HepG2 (cell line): Measurements from ENCODE around the gene TMEM220. TPM values are rescaled to one million over a fixed set of nuclear protein-coding genes. Genes with fewer than 3 reads are reported as not detected.

ENCODE experiments used
- AKAP8 ChIP-seq: sonication (generic); formaldehyde crosslinking; IDR thresholded peaks from 2 replicates; pipeline ENCODE4 v1.5.1; 2020; ENCODE audit warnings: mild to moderate bottlenecking, missing genetic modification reagents
- CREBL2 ChIP-seq: sonication (generic); formaldehyde crosslinking; IDR thresholded peaks from 2 replicates; pipeline ENCODE4 v1.8.1; 2023; ENCODE audit warnings: missing genetic modification reagents, mild to moderate bottlenecking, borderline replicate concordance
- HDAC2 ChIP-seq: sonication (generic); formaldehyde crosslinking; IDR thresholded peaks from 2 replicates; pipeline ENCODE4 v1.4.0; 2020; ENCODE audit warnings: missing genetic modification reagents
- MXD4 ChIP-seq: IDR thresholded peaks from 2 replicates; pipeline ENCODE4 v1.6.1; 2016; ENCODE audit warnings: mild to moderate bottlenecking, missing biosample characterization, missing genetic modification reagents
- MYC ChIP-seq: sonication (generic); formaldehyde crosslinking; IDR thresholded peaks from 2 replicates; pipeline ENCODE4 v1.9.0; 2021; ENCODE audit warnings: missing genetic modification reagents, borderline replicate concordance
- NCOA5 ChIP-seq: sonication (generic); formaldehyde crosslinking; IDR thresholded peaks from 2 replicates; pipeline ENCODE4 v1.4.0; 2020; ENCODE audit warnings: missing genetic modification reagents
- NFE2 ChIP-seq: sonication (generic); formaldehyde crosslinking; IDR thresholded peaks from 2 replicates; pipeline ENCODE4 v1.4.0; 2020; ENCODE audit warnings: missing genetic modification reagents
- RNF219 ChIP-seq: sonication (generic); formaldehyde crosslinking; IDR thresholded peaks from 2 replicates; pipeline ENCODE4 v1.5.0; 2020; ENCODE audit warnings: mild to moderate bottlenecking, missing genetic modification reagents
- SALL2 ChIP-seq: sonication (generic); formaldehyde crosslinking; IDR thresholded peaks from 2 replicates; pipeline ENCODE4 v1.8.1; 2023; ENCODE audit warnings: mild to moderate bottlenecking, missing genetic modification reagents, inconsistent platforms
- SMAD1 ChIP-seq: sonication (generic); formaldehyde crosslinking; IDR thresholded peaks from 2 replicates; pipeline ENCODE4 v1.4.0; 2020; ENCODE audit warnings: missing genetic modification reagents, low read depth, mild to moderate bottlenecking, borderline replicate concordance
- ZNF20 ChIP-seq: sonication (generic); formaldehyde crosslinking; IDR thresholded peaks from 2 replicates; pipeline ENCODE4 v1.4.0; 2020; ENCODE audit warnings: mild to moderate bottlenecking, moderate library complexity, missing genetic modification reagents
- ZNF207 ChIP-seq: fragments of 450-650 bp; IDR thresholded peaks from 2 replicates; pipeline ENCODE4 v1.6.1; 2016; ENCODE audit warnings: antibody characterized with exemption, borderline replicate concordance
- ZNF678 ChIP-seq: sonication (generic); formaldehyde crosslinking; IDR thresholded peaks from 2 replicates; pipeline ENCODE4 v1.4.0; 2020; ENCODE audit warnings: mild to moderate bottlenecking, missing genetic modification reagents
- ZNF83 ChIP-seq: sonication (generic); formaldehyde crosslinking; IDR thresholded peaks from 2 replicates; pipeline ENCODE4 v1.4.0; 2020; ENCODE audit warnings: missing genetic modification reagents, mild to moderate bottlenecking, borderline replicate concordance
- polyA plus RNA-seq, 8 experiments: library from polyadenylated mRNA; depleted of rRNA in 3 of 8; stranded (reverse) in 7 of 8; unstranded in 1 of 8; fragments of >200 nt; fragmentation: Illumina TruSeq in 4 of 8; extraction: Trizol in 4 of 8; gene quantifications; 2 replicates each; pipeline versions ENCODE4 v1.2.1 to v1.2.3, GENCODE V29; 2011 to 2016; ENCODE audit warnings: low read depth in 4 of 8, missing spikeins in 1 of 8, mixed read lengths in 1 of 8; ENCODE audit not compliant: insufficient read depth in 1 of 8
- total RNA-seq, 5 experiments: library from RNA; depleted of rRNA; stranded (reverse); fragments of >200 nt; fragmentation: Illumina TruSeq; extraction: Trizol; gene quantifications; 2 replicates each; pipeline ENCODE4 v1.2.3, GENCODE V29; 2016; ENCODE audit warnings: low read depth in 1 of 5
- TF ChIP-seq, protein P1 (sequence below): sonication (generic); formaldehyde crosslinking; IDR thresholded peaks from 2 replicates; pipeline ENCODE4 v1.4.0; 2020; ENCODE audit warnings: missing genetic modification reagents, borderline replicate concordance
- TF ChIP-seq, protein P2 (sequence below): sonication (generic); formaldehyde crosslinking; IDR thresholded peaks from 2 replicates; pipeline ENCODE4 v1.4.0; 2020; ENCODE audit warnings: mild to moderate bottlenecking, missing genetic modification reagents

Gene TMEM220
- total and polyA plus RNA-seq, 2 of the 13 experiments (the other 11 are each of a cell fraction or from before 2014, with no cell fraction given): 1.3 to 2.2 TPM

DNA sequence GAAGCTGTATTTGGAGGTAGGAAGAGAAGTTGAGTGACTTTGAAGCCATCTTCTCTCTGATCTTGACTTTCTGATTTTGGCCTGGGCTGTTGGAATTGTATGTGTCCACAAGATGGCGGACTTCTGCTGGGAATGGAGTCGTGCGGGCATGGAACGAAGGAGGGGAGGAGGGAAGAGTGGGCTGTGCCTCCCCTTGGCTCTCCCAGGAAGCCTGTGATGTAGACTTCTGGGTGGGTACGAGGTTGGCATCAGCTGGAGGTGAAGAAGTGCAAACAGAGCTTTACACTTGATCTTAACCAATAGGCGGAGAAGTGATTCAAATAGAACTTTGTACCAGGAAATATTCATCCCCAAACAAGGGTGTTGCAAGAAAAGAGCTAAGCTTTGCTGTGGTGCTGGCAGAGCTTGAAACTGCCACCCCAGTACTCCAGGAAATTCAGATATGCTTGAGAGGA lies 7.4 kb upstream of the TMEM220 start (continued):
- TF ChIP-seq ZNF83 (CRISPR knock-in tag) (no peak), SALL2 (CRISPR knock-in tag) (no peak), NFE2 (CRISPR knock-in tag) (no peak), ZNF207 (no peak), SMAD1 (no peak), MYC (CRISPR knock-in tag) (no peak), AKAP8 (CRISPR knock-in tag) (no peak), NCOA5 (no peak), CREBL2 (CRISPR knock-in tag) (no peak), RNF219 (CRISPR knock-in tag) (no peak), HDAC2 (peak; percentile 13; the same call in 1 of the 2 replicates), MXD4 (CRISPR knock-in tag) (no peak), ZNF678 (CRISPR knock-in tag) (no peak), ZNF20 (CRISPR knock-in tag) (no peak)
- TF ChIP-seq, protein P1, sequence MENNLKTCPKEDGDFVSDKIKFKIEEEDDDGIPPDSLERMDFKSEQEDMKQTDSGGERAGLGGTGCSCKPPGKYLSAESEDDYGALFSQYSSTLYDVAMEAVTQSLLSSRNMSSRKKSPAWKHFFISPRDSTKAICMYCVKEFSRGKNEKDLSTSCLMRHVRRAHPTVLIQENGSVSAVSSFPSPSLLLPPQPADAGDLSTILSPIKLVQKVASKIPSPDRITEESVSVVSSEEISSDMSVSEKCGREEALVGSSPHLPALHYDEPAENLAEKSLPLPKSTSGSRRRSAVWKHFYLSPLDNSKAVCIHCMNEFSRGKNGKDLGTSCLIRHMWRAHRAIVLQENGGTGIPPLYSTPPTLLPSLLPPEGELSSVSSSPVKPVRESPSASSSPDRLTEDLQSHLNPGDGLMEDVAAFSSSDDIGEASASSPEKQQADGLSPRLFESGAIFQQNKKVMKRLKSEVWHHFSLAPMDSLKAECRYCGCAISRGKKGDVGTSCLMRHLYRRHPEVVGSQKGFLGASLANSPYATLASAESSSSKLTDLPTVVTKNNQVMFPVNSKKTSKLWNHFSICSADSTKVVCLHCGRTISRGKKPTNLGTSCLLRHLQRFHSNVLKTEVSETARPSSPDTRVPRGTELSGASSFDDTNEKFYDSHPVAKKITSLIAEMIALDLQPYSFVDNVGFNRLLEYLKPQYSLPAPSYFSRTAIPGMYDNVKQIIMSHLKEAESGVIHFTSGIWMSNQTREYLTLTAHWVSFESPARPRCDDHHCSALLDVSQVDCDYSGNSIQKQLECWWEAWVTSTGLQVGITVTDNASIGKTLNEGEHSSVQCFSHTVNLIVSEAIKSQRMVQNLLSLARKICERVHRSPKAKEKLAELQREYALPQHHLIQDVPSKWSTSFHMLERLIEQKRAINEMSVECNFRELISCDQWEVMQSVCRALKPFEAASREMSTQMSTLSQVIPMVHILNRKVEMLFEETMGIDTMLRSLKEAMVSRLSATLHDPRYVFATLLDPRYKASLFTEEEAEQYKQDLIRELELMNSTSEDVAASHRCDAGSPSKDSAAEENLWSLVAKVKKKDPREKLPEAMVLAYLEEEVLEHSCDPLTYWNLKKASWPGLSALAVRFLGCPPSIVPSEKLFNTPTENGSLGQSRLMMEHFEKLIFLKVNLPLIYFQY (CRISPR knock-in tag): no peak
- TF ChIP-seq, protein P2, sequence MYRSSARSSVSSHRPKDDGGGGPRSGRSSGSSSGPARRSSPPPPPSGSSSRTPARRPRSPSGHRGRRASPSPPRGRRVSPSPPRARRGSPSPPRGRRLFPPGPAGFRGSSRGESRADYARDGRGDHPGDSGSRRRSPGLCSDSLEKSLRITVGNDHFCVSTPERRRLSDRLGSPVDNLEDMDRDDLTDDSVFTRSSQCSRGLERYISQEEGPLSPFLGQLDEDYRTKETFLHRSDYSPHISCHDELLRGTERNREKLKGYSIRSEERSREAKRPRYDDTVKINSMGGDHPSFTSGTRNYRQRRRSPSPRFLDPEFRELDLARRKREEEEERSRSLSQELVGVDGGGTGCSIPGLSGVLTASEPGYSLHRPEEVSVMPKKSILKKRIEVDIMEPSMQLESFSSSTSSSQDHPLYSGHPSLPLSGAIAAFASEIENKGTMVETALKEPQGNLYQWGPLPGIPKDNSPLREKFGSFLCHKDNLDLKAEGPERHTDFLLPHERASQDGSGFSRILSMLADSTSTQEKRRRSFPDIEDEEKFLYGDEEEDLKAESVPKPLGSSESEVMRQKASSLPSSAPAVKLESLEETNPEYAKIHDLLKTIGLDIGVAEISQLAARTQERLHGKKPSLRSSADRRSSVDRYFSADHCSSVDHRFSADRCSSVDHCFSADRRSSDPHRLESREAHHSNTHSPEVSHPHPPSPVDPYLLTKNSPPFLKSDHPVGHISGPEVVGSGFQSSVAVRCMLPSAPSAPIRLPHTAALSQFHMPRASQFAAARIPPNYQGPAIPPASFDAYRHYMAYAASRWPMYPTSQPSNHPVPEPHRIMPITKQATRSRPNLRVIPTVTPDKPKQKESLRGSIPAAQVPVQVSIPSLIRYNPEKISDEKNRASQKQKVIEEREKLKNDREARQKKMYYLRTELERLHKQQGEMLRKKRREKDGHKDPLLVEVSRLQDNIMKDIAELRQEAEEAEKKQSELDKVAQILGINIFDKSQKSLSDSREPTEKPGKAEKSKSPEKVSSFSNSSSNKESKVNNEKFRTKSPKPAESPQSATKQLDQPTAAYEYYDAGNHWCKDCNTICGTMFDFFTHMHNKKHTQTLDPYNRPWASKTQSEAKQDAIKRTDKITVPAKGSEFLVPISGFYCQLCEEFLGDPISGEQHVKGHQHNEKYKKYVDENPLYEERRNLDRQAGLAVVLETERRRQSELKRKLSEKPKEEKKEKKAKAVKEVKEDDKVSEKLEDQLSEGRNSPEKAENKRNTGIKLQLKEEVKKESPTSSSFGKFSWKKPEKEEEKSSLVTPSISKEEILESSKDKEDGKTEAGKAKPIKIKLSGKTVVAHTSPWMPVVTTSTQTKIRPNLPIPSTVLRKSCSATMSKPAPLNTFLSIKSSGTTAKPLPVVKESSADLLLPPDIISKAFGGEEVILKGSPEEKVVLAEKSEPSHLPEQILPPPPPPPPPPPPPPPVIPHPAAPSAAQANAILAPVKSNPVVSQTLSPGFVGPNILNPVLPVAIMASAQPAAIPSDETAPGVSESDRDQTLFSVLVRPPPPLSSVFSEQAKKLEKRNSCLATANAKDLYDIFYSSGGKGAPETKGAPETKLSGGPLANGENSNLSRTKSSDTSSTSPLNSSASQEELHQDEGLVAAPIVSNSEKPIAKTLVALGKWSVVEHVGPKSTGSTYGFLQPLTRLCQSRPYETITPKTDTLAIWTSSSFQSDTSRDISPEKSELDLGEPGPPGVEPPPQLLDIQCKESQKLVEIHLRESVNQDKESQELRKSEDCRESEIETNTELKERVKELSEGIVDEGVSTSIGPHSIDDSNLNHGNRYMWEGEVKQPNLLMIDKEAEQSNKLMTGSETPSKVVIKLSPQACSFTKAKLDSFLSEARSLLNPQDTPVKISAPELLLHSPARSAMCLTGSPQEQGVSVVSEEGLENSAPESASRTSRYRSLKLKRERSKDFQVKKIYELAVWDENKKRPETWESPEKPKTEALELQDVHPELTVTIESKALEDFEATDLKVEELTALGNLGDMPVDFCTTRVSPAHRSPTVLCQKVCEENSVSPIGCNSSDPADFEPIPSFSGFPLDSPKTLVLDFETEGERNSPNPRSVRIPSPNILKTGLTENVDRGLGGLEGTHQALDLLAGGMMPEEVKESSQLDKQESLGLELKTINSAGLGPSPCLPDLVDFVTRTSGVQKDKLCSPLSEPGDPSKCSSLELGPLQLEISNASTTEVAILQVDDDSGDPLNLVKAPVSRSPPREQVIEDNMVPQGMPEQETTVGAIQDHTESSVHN (CRISPR knock-in tag): no peak
